OCI-LY3 (cell line): ENCODE data around the gene TMEM150B.

Experiments used
- H2AFZ ChIP-seq: fragments of 200-600, 300-600 bp; shearing (Covaris generic); 2 replicates; pipeline ENCODE4 v1.6.0; 2014; ENCODE audit warnings: antibody characterized with exemption, low read depth, low read length
- H3K27ac ChIP-seq: fragments of 200-600, 300-600 bp; sonication (generic); 2 replicates; pipeline ENCODE4 v1.5.1; 2014; ENCODE audit warnings: mild to moderate bottlenecking, low read length, moderate library complexity, mixed read lengths
- H3K27me3 ChIP-seq: fragments of 200-600, 300-600 bp; sonication (generic); 2 replicates; pipeline ENCODE4 v1.6.1; 2014; ENCODE audit warnings: low read depth, low read length, mixed read lengths
- H3K36me3 ChIP-seq: fragments of 200-600, 300-600 bp; sonication (generic); replicated peaks from 2 replicates; pipeline ENCODE3; 2014; ENCODE audit warnings: low read depth, low read length, mixed read lengths
- H3K4me1 ChIP-seq: fragments of 300-600, 200-600 bp; sonication (generic); 2 replicates; pipeline ENCODE4 v1.6.1; 2014; ENCODE audit warnings: low read length, mixed read lengths
- H3K4me2 ChIP-seq: fragments of 200-600, 300-600 bp; sonication (generic); 2 replicates; pipeline ENCODE4 v1.6.1; 2014; ENCODE audit warnings: low read length, mixed read lengths
- H3K4me3 ChIP-seq: fragments of 300-600, 200-600 bp; sonication (generic); 2 replicates; pipeline ENCODE4 v1.5.1; 2014; ENCODE audit warnings: antibody characterized with exemption, mild to moderate bottlenecking, low read length, moderate library complexity
- H3K79me2 ChIP-seq: fragments of 300-600, 200-600 bp; shearing (Covaris generic); 2 replicates; pipeline ENCODE4 v1.6.1; 2014; ENCODE audit warnings: mild to moderate bottlenecking, low read length, mixed read lengths
- H3K9ac ChIP-seq: fragments of 300-600, 200-600 bp; shearing (Covaris generic); 2 replicates; pipeline ENCODE4 v1.6.0; 2014; ENCODE audit warnings: mild to moderate bottlenecking, low read length, moderate library complexity
- H3K9me3 ChIP-seq: fragments of 200-600, 300-600 bp; shearing (Covaris generic); 2 replicates; pipeline ENCODE4 v1.6.1; 2014; ENCODE audit warnings: low read length, mixed read lengths; ENCODE audit not compliant: insufficient read depth
- H4K20me1 ChIP-seq: fragments of 200-600, 300-600 bp; sonication (generic); 2 replicates; pipeline ENCODE4 v1.6.1; 2016; ENCODE audit warnings: low read length, mixed read lengths; ENCODE audit not compliant: insufficient read depth
- EZH2phosphoT487 ChIP-seq: fragments of 200-600 bp; shearing (Covaris generic); IDR thresholded peaks from 2 replicates; pipeline ENCODE4 v1.6.1; 2018; ENCODE audit warnings: antibody characterized with exemption, mixed run types, low read depth
- TF ChIP-seq, protein P1 (sequence below): fragments of 200-600, 300-600 bp; sonication (generic); IDR thresholded peaks from 2 replicates; pipeline ENCODE4 v1.5.1; 2014; ENCODE audit warnings: antibody characterized with exemption, low read length, low read depth

TMEM150B gene

GRCh38 chr19:55365245-55365644 is 40.1 kb upstream of the TMEM150B start:
- TF ChIP-seq, protein P1, sequence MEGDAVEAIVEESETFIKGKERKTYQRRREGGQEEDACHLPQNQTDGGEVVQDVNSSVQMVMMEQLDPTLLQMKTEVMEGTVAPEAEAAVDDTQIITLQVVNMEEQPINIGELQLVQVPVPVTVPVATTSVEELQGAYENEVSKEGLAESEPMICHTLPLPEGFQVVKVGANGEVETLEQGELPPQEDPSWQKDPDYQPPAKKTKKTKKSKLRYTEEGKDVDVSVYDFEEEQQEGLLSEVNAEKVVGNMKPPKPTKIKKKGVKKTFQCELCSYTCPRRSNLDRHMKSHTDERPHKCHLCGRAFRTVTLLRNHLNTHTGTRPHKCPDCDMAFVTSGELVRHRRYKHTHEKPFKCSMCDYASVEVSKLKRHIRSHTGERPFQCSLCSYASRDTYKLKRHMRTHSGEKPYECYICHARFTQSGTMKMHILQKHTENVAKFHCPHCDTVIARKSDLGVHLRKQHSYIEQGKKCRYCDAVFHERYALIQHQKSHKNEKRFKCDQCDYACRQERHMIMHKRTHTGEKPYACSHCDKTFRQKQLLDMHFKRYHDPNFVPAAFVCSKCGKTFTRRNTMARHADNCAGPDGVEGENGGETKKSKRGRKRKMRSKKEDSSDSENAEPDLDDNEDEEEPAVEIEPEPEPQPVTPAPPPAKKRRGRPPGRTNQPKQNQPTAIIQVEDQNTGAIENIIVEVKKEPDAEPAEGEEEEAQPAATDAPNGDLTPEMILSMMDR: no peak
- TF ChIP-seq EZH2phosphoT487: no peak
- H2AFZ ChIP-seq: no peak overlapping the region
- H3K4me3 ChIP-seq: no peak overlapping the region
- H3K79me2 ChIP-seq: no peaks in the 10 kb centered on the region
- H3K9me3 ChIP-seq: no peaks in the 10 kb centered on the region
- no peak overlapping the region for H3K4me2 ChIP-seq
- H3K27me3 ChIP-seq: no peaks in the 10 kb centered on the region
- no peak overlapping the region for H3K9ac ChIP-seq
- H3K4me1 ChIP-seq: no peaks in the 10 kb centered on the region
- H3K36me3 ChIP-seq: no peaks in the 10 kb centered on the region
- H3K27ac ChIP-seq: no peak overlapping the region
- H4K20me1 ChIP-seq: no peaks in the 10 kb centered on the region

DNA sequence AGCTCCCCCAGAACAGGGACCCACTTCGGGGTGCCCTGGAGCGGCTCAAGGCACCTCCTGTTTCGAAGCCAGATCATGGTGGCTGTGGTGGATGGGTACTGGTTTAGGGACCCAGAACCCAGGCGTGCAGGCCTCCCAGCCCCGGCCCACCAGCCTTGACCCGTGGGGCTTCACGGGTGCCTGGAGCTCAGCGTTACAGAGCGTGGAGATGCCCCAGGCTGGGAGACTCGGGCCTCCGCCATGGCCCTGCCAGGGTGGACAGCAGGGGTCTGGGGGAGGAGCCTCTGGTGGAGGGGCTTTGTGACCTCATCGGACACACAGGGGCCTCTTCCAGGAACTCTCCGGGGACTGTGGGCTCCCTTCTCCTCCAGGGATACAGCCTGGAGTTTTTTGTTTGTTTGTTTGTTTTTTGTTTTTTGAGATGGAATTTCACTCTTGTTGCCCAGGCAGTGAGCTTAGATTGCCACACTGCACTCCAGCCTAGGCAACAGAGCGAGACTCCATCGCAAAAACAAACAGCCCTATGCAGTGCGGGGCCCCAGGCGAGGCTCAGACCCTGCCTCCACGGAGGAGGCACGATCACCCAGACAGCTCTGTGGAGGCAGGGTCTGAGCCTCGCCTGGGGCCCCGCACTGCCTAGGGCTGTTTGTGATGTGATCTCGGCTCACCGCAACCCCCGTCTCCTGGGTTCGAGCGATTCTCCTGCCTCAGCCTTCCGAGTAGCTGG is 38.0 kb upstream of the TMEM150B start, which contains the start of gene GARIN5B:
GARIN5B (minus strand) TSS at position 271 of the 727 bp plus-strand sequence; CDS start at position 77, 194 bp downstream.
- no peak within 1 kb of the TSS for H3K9ac ChIP-seq
- no peak within 1 kb of the TSS for H2AFZ ChIP-seq
- no peak within 1 kb of the TSS for H3K4me2 ChIP-seq
- no peaks in the 10 kb centered on the region for H3K36me3 ChIP-seq
- H3K27ac ChIP-seq: no peak within 1 kb of the TSS
- no peaks in the 10 kb centered on the region for H3K4me1 ChIP-seq
- H3K4me3 ChIP-seq: no peak within 1 kb of the TSS
- no peaks in the 10 kb centered on the region for H3K79me2 ChIP-seq
- no peaks in the 10 kb centered on the region for H3K27me3 ChIP-seq
- H3K9me3 ChIP-seq: no peaks in the 10 kb centered on the region
- no peak for TF ChIP-seq EZH2phosphoT487
- TF ChIP-seq, protein P1: no peak
- H4K20me1 ChIP-seq: no peaks in the 10 kb centered on the region

DNA sequence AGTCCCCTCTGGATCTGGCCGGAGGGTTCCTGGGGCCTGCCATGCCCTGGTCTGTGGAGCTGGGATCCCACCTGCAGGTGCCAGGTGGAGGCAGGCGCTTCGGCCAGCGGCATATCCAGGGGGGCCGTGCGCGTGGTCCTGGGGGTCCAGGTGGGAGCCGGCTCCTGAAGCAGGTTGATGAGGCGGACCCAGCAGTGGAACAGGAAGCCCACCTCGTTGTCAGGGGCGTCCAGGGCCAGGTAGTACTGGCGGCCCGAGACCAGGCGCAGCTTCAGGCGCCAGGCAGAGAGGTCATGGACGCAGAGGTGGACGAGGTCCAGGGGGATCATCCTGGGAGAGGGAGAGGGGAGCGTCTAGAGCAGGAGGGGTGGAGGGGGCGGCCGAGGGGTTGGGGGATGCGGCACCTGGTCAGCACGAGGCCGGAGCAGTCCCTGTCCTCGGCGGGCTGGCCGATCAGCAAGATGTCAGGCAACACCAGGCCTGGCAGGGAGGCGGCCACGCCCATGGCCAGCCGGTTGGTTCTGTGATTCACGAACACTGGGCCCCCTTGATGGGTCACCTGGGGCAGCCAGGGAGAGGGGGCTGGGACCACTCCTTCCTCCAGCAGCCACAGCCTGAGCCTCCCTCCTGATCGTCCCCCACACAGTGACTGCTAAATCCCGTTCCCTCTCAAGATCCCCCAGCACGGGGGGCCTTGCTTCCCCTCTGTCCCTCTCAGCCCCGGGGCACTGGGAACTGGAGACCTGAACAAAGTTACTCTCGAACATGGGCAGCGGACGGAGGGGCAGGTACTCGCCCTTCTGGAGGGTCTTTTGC is 37.2 kb upstream of the TMEM150B start:
- H3K27me3 ChIP-seq: peaks cover 2% of the 10 kb centered on the region; the same call in 1 of the 2 replicates
- no peak overlapping the region for H3K9ac ChIP-seq
- no peaks in the 10 kb centered on the region for H3K9me3 ChIP-seq
- no peaks in the 10 kb centered on the region for H3K36me3 ChIP-seq
- H3K79me2 ChIP-seq: no peaks in the 10 kb centered on the region
- H4K20me1 ChIP-seq: no peaks in the 10 kb centered on the region
- no peak for TF ChIP-seq EZH2phosphoT487
- TF ChIP-seq, protein P1: no peak
- no peak overlapping the region for H3K27ac ChIP-seq
- H2AFZ ChIP-seq: no peak overlapping the region
- H3K4me3 ChIP-seq: no peak overlapping the region
- no peaks in the 10 kb centered on the region for H3K4me1 ChIP-seq
- no peak overlapping the region for H3K4me2 ChIP-seq

DNA sequence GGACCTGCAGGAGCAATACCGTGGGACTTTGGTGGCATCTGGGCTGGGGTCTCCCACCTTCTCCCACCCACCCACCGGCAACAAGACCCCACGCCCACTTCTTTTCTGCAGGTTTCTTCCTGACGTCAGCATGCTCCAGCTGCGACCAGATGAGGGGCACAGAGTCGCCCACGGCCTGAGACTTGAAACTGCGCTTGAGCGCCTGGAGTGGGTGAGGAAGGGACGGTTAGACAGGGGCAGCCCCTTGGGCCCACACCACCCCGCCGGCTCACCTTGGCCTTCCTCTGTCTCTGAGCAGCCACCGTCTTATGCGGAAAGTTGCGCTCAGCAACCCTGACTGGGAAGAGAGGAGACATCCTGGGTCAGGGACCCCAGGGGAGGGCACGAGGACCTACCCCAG is 35.8 kb upstream of the TMEM150B start:
- H3K9ac ChIP-seq: no peak overlapping the region
- no peaks in the 10 kb centered on the region for H3K9me3 ChIP-seq
- no peak overlapping the region for H3K4me3 ChIP-seq
- TF ChIP-seq EZH2phosphoT487: no peak
- TF ChIP-seq, protein P1: no peak
- no peak overlapping the region for H2AFZ ChIP-seq
- H3K27ac ChIP-seq: no peak overlapping the region
- no peaks in the 10 kb centered on the region for H3K36me3 ChIP-seq
- H4K20me1 ChIP-seq: no peaks in the 10 kb centered on the region
- no peak overlapping the region for H3K4me2 ChIP-seq
- H3K4me1 ChIP-seq: no peaks in the 10 kb centered on the region
- peaks cover 5% of the 10 kb centered on the region; the same call in 1 of the 2 replicates for H3K27me3 ChIP-seq
- H3K79me2 ChIP-seq: no peaks in the 10 kb centered on the region
